Ovary (tissue), 9 donors: Measurements from ENCODE around the gene DAPK1. TPM values are rescaled to one million over a fixed set of nuclear protein-coding genes. Genes with fewer than 3 reads are reported as not detected.

Experiments
- DNase-seq, 5 donors: peaks; one replicate each; pipeline ENCODE4 v3.0.0-alpha.2; 2019 to 2020
- H3K27ac ChIP-seq, 2 donors: fragments of 200-600 bp; one replicate each; pipeline versions ENCODE4 v1.5.1 to v1.8.0; 2019 to 2022
- H3K27me3 ChIP-seq: fragments of 200-600 bp; one replicate; pipeline ENCODE4 v1.8.0; 2022
- H3K36me3 ChIP-seq: fragments of 200-600 bp; sonication (generic); one replicate; pipeline ENCODE4 v1.5.1; 2019
- H3K4me1 ChIP-seq: one replicate; pipeline ENCODE4 v1.8.1; 2013; ENCODE audit warnings: mild to moderate bottlenecking, moderate library complexity; ENCODE audit not compliant: insufficient read depth
- H3K4me3 ChIP-seq: fragments of 200-600 bp; sonication (generic); one replicate; pipeline ENCODE4 v1.5.1; 2017
- H3K9me3 ChIP-seq, 2 donors: fragments of 200-600 bp in 1 of 2; sonication (generic) in 1 of 2; one replicate each; pipeline versions ENCODE4 v1.5.1 to v1.8.1; 2013 to 2019; ENCODE audit warnings: mild to moderate bottlenecking in 1 of 2, moderate library complexity in 1 of 2
- EP300 ChIP-seq: sonication (generic); formaldehyde crosslinking; IDR thresholded peaks from one replicate; pipeline ENCODE4 v1.6.1; 2017; ENCODE audit warnings: antibody characterized with exemption
- POLR2A ChIP-seq: fragments of 450-650 bp; IDR thresholded peaks from one replicate; pipeline ENCODE4 v1.6.1; 2017; ENCODE audit warnings: antibody characterized with exemption, mild to moderate bottlenecking, moderate library complexity
- WGBS, 3 donors: extraction: QIAGEN DNeasy Blood & Tissue Kit in 1 of 3; methylation state at CpG; one replicate each; pipeline versions ENCODE4 v1.1.5 to v1.1.7; 2013 to 2017; 5-methylcytosine and 5-hydroxymethylcytosine counted together
- intact Hi-C, 4 donors: fragments of 100-400 bp; cut with DNase I; formaldehyde crosslinking; loops; one replicate each; pipeline versions ENCODE4 v1.11.0 to v1.15.1; 2022 to 2023
- polyA plus RNA-seq, 2 donors: library from polyadenylated mRNA; stranded (reverse); fragments of 200-250 nt in 1 of 2; fragments of 350-450 nt in 1 of 2; fragmentation: Illumina TruSeq in 1 of 2; extraction: RNeasy Lipid Tissue Mini Kit (QIAGEN cat#74804) in 1 of 2; gene quantifications; one replicate each; pipeline ENCODE4 v1.2.3, GENCODE V29; 2013 to 2014
- total RNA-seq, 7 donors: library from RNA; depleted of rRNA in 2 of 7; stranded (reverse); fragments of >200 nt in 2 of 7; fragmentation: NEBNext Ultra II Directional in 3 of 7; extraction: Animal tissue kit (Norgen Biotek cat#: 25700) in 3 of 7; gene quantifications; one replicate each; pipeline versions ENCODE4 v1.1.0 to v1.2.4, GENCODE V29; 2016 to 2023
- TF ChIP-seq, protein P1 (sequence below), 3 donors: fragments of 450-650 bp in 2 of 3; fragments of 200-600 bp in 1 of 3; IDR thresholded peaks; one replicate each; pipeline versions ENCODE4 v1.5.1 to v1.8.0; 2016 to 2022; ENCODE audit warnings: antibody characterized with exemption in 3 of 3, mild to moderate bottlenecking in 1 of 3
- donor health status: DM: no; HTN: no; CAD: no; lungs with moderate emphysema.
- donor health status: DM: no; HTN: no; CAD: no.
- donor health status: Bipolar disorder and iron deficiency.
- donor health status: DM: yes; HTN: yes; CAD: no.
- donor health status: DM: no; HTN: no; CAD: no.
- donor health status: DM: yes; HTN: yes; CAD: no.

Gene DAPK1
- total and polyA plus RNA-seq, 9 donors = 39.3 to 133 (median 89.6) TPM

DNA sequence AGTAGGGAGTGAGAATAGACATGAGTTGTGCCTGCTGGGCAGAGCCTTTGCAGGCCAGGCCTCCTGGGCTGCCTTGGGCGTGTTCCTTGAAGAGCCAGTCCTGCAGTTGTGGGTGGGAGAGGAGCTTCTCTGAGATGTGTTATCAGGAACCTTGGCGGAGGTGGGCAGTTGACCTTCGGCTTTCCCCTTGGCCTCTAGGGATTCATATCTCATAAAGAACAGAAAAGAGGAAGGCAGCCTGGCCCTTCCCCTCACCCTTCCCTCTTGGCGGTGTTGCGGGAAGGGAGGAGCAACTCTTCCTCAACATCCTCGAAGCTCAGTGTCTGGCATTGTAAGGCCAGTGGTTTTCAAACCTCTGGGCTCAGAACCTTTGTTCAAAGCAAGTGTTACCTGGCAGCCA, 59.2 kb downstream of the DAPK1 start:
- Histone ChIP-seq H3K4me3 (no peak overlapping the region), H3K9me3 (no peaks in the 10 kb centered on the region), H3K4me1 (peaks cover 8% of the 10 kb centered on the region), H3K27ac (no peak overlapping the region), H3K27me3 (no peaks in the 10 kb centered on the region), H3K36me3 (no peaks in the 10 kb centered on the region)
- intact Hi-C loops = no loop called here
- DNase-seq = no peak
- 81 to 86% (median 83%) methylated on average over 6 of the region's 6 CpGs for WGBS, 3 donors
- TF ChIP-seq POLR2A = no peak
- TF ChIP-seq, protein P1, sequence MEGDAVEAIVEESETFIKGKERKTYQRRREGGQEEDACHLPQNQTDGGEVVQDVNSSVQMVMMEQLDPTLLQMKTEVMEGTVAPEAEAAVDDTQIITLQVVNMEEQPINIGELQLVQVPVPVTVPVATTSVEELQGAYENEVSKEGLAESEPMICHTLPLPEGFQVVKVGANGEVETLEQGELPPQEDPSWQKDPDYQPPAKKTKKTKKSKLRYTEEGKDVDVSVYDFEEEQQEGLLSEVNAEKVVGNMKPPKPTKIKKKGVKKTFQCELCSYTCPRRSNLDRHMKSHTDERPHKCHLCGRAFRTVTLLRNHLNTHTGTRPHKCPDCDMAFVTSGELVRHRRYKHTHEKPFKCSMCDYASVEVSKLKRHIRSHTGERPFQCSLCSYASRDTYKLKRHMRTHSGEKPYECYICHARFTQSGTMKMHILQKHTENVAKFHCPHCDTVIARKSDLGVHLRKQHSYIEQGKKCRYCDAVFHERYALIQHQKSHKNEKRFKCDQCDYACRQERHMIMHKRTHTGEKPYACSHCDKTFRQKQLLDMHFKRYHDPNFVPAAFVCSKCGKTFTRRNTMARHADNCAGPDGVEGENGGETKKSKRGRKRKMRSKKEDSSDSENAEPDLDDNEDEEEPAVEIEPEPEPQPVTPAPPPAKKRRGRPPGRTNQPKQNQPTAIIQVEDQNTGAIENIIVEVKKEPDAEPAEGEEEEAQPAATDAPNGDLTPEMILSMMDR (IDR thresholded peaks at IDR 0.05) = no peak

DNA sequence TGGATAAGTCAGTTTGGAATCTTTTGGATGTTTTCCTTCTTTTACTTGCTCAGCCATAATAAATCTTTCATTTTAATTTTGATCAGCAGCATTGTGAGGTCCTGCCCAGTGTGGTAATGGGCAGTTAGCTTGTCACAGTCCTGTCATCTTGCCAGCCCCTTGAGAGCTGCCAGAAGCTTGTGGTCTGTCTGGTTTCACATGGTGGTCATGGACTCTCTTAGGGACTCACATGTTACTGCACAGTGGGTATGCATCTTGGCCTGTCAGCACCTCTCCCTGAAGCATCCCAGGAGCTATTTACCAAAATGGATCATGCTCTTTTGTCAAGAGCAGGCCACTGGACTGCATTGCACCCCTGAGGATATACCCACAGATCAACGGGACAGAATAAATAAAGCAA, 60.3 kb downstream of the DAPK1 start:
- H3K36me3 ChIP-seq = no peaks in the 10 kb centered on the region
- peaks cover 6% of the 10 kb centered on the region for H3K4me1 ChIP-seq
- no peak overlapping the region for H3K4me3 ChIP-seq
- no peaks in the 10 kb centered on the region for H3K9me3 ChIP-seq
- no peak overlapping the region for H3K27ac ChIP-seq
- no peaks in the 10 kb centered on the region for H3K27me3 ChIP-seq
- 50 to 52% (median 52%) methylated on average over 1 of the region's 1 CpG for WGBS, 3 donors
- no peak for DNase-seq
- intact Hi-C loops = no loop called here
- TF ChIP-seq, protein P1 (IDR thresholded peaks at IDR 0.05) = no peak
- no peak for TF ChIP-seq EP300
- TF ChIP-seq POLR2A = no peak

DNA sequence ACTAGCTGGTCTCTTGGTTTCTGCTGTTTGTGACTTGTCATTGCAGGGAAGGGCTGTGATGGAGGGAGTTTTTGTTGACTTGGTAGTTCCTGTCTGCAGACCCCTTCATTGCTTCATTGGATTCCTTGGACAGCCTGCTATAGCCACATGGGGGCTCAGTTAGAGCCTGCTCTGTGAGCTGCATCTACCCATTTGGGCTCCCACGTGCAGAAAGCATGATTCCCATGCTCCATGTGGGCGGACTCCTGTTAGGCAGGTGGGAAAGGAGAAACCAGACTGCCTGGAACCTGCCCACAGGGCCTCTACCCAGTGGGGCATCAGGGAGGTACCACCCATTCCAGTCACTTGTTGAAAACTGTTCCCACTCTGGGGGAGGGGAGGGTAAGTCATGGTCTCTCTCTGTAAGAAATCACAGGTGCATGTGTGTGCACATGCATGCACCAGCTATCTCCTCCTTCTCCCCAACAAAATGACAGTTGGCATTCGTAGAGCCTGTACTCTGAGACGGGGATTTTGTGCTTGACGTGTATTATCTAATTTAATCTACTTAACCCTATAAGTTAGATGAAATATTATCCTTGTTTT, 61.0 kb downstream of the DAPK1 start:
- no peak for DNase-seq
- Histone ChIP-seq H3K27me3 (no peaks in the 10 kb centered on the region), H3K36me3 (no peaks in the 10 kb centered on the region), H3K27ac (no peak overlapping the region), H3K4me3 (no peak overlapping the region), H3K4me1 (peaks cover 8% of the 10 kb centered on the region), H3K9me3 (no peaks in the 10 kb centered on the region)
- WGBS, 3 donors = 81 to 88% (median 85%) methylated on average over 5 of the region's 5 CpGs
- intact Hi-C loops = no loop called here
- TF ChIP-seq EP300 (no peak), POLR2A (no peak)
- TF ChIP-seq, protein P1 (IDR thresholded peaks at IDR 0.05) = no peak

DNA sequence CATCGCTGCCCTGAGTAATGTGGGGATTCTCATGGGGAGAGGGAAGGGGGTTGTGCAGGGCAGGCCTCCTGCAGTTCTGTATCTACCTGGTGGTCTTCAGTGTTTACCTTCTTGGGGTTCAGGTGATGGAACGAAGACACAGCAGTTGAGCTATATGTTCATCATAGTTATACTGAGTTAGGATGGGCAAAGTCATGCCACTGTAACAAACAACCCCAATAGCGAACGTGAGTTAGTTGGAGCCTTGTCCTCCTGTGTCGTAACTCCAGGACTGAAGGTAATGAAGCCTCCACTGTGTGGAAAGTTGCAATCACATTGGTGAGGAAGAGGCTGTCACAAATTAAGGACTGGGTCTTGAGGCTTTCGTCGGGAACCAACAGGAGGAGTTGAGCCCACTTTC, 64.4 kb downstream of the DAPK1 start:
- Histone ChIP-seq H3K4me3 (no peak overlapping the region), H3K4me1 (peaks cover 10% of the 10 kb centered on the region), H3K27me3 (no peaks in the 10 kb centered on the region), H3K9me3 (no peaks in the 10 kb centered on the region), H3K36me3 (no peaks in the 10 kb centered on the region), H3K27ac (no peak overlapping the region)
- TF ChIP-seq, protein P1 (IDR thresholded peaks at IDR 0.05) = no peak
- TF ChIP-seq EP300 (no peak), POLR2A (no peak)
- no peak for DNase-seq
- intact Hi-C loops = loop anchor here in 1 of 4 donors (10.0 kb wide), 1 partner anchor 47 kb away; no protein-coding TSS in a partner anchor
- 86 to 94% (median 89%) methylated on average over 7 of the region's 7 CpGs for WGBS, 3 donors
